Measurements from ENCODE around the gene PLEKHM3. TPM values are rescaled to one million over a fixed set of nuclear protein-coding genes. Genes with fewer than 3 reads are reported as not detected.

Gene PLEKHM3
- total and polyA plus RNA-seq, 7 donors = 1.2 to 47.9 (median 29.1) TPM

DNA sequence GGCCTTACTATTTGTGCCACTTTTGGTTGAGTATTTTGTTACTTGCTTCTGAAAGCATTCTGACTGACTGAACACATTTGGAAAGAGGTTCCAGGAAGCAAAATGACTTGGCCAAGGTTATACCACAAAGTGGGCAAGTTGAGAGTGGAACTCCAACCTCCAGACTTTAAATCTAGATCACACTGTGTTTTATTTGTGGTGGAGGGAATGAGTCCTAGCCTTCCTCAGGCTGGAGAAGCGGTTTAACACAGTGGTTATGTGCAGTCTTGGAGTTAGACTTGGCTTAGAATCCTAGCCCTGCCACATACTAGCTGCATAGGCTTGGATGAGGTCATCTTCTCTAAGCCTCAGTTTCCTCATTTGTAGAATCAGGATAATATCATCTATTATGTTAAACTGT lies 33.4 kb downstream of the PLEKHM3 start:
- intact Hi-C loops (cut with DNase I) = no loop called here
- WGBS, 2 donors = 94 to 100% methylated on average over 1 of the region's 1 CpG
- DNase-seq = no peak
- Histone ChIP-seq H3K27me3 (no peaks in the 10 kb centered on the region), H3K36me3 (no peaks in the 10 kb centered on the region), H3K4me3 (no peak overlapping the region), H3K4me1 (peaks cover 0 to 10% (median 0%) of the 10 kb centered on the region in 4 donors), H3K27ac (no peak overlapping the region), H3K9me3 (no peaks in the 10 kb centered on the region)
- no peak for TF ChIP-seq EP300 (IDR thresholded peaks at IDR 0.05)
- TF ChIP-seq POLR2A (IDR thresholded peaks at IDR 0.05) = no peak
- no peak for TF ChIP-seq POLR2AphosphoS5 (IDR thresholded peaks at IDR 0.05)
- TF ChIP-seq, protein P1, sequence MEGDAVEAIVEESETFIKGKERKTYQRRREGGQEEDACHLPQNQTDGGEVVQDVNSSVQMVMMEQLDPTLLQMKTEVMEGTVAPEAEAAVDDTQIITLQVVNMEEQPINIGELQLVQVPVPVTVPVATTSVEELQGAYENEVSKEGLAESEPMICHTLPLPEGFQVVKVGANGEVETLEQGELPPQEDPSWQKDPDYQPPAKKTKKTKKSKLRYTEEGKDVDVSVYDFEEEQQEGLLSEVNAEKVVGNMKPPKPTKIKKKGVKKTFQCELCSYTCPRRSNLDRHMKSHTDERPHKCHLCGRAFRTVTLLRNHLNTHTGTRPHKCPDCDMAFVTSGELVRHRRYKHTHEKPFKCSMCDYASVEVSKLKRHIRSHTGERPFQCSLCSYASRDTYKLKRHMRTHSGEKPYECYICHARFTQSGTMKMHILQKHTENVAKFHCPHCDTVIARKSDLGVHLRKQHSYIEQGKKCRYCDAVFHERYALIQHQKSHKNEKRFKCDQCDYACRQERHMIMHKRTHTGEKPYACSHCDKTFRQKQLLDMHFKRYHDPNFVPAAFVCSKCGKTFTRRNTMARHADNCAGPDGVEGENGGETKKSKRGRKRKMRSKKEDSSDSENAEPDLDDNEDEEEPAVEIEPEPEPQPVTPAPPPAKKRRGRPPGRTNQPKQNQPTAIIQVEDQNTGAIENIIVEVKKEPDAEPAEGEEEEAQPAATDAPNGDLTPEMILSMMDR (IDR thresholded peaks at IDR 0.05) = no peak

DNA sequence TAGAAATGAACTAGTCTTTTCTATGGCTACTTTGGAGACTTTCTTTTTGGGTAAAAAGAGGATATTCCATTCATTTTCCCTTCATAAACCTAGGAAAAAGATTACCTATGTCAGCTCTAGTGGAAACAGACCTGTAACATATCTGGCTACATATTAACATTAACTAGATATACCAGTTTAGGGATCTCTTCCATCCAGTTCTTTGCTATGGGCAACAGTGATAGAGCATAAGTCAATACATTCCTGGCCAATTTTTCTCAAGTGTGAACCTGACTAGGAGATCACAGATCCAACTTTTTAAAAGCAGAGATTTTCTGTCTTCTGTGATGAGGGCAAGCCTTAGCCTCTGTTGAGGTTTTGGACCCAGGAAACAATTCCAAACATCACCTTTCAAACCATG lies 34.5 kb downstream of the PLEKHM3 start:
- peaks cover 0 to 10% (median 0%) of the 10 kb centered on the region in 4 donors for H3K4me1 ChIP-seq
- intact Hi-C loops (cut with DNase I) = no loop called here
- no peak overlapping the region for H3K4me3 ChIP-seq
- H3K36me3 ChIP-seq = no peaks in the 10 kb centered on the region
- TF ChIP-seq POLR2A (IDR thresholded peaks at IDR 0.05) = no peak
- TF ChIP-seq EP300 (IDR thresholded peaks at IDR 0.05) = no peak
- TF ChIP-seq POLR2AphosphoS5 (IDR thresholded peaks at IDR 0.05) = no peak
- TF ChIP-seq, protein P1 (IDR thresholded peaks at IDR 0.05) = no peak
- no peak for DNase-seq
- no peak overlapping the region for H3K27ac ChIP-seq
- H3K27me3 ChIP-seq = no peaks in the 10 kb centered on the region
- no peaks in the 10 kb centered on the region for H3K9me3 ChIP-seq

DNA sequence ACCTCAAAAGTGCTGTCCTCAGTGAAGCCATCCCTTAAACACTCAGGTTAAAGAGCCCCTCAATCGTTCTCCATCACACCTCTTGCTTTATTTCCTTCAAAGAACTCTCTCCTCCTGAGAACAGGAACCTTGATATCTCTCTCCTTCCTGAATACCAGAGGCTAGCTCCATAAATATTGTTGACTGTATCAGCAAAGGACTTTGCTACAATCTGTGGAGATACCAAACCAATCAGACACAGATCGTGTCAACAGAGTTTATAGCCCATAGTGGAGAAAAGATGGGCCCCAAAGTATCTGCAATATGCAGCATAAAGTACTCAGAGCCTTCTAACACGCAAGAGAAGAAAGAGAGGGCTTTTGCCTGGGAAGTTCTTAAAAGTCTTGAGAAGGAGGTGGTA lies 36.4 kb downstream of the PLEKHM3 start:
- DNase-seq = no peak
- Histone ChIP-seq H3K27me3 (no peaks in the 10 kb centered on the region), H3K36me3 (no peaks in the 10 kb centered on the region), H3K27ac (no peak overlapping the region), H3K4me1 (peaks cover 0 to 10% (median 0%) of the 10 kb centered on the region in 4 donors), H3K4me3 (no peak overlapping the region), H3K9me3 (no peaks in the 10 kb centered on the region)
- WGBS, 2 donors = 67 to 86% methylated on average over 3 of the region's 3 CpGs
- TF ChIP-seq POLR2A (IDR thresholded peaks at IDR 0.05) = no peak
- TF ChIP-seq, protein P1 (IDR thresholded peaks at IDR 0.05) = no peak
- no peak for TF ChIP-seq POLR2AphosphoS5 (IDR thresholded peaks at IDR 0.05)
- TF ChIP-seq EP300 (IDR thresholded peaks at IDR 0.05) = no peak
- intact Hi-C loops (cut with DNase I) = no loop called here

DNA sequence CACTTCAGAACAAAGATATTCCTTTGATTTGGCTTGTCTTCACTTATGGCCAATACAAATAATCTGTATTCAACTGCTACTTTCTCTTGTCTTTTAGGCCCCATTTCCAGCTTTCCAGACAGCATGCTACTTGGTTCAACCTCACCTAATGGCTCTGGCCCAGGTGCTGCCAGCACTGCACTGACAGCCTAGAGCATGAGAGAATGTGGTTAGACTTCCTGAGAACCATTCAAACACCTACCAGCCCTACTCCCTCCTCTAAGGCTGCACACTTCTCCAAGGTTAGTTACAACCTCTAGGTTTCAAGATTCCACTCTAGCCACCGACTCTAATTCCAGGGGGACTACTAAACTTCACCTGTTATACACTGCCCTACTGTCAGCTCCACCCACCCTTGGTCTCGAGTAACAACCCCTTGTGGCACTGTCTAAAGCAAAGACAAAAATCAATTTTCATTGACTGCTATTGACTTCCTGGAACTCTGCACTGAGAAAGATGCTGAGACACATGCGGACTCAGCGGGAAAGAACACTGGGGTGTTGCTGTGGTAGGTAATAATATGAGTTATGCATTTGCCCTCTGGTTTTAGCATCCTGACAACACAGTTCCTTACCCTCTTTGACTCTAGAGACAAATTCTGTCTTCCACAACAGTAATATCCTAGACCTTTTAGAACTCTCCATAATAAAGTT lies 38.2 kb downstream of the PLEKHM3 start:
- intact Hi-C loops (cut with DNase I) = no loop called here
- no peak overlapping the region for H3K27ac ChIP-seq
- no peaks in the 10 kb centered on the region for H3K27me3 ChIP-seq
- 91 to 97% methylated on average over 4 of the region's 4 CpGs for WGBS, 2 donors
- no peaks in the 10 kb centered on the region for H3K36me3 ChIP-seq
- H3K4me1 ChIP-seq = no peaks in the 10 kb centered on the region
- no peak for DNase-seq
- TF ChIP-seq, protein P1 (IDR thresholded peaks at IDR 0.05) = no peak
- TF ChIP-seq EP300 (IDR thresholded peaks at IDR 0.05) = no peak
- no peak for TF ChIP-seq POLR2AphosphoS5 (IDR thresholded peaks at IDR 0.05)
- TF ChIP-seq POLR2A (IDR thresholded peaks at IDR 0.05) = no peak
- H3K9me3 ChIP-seq = no peaks in the 10 kb centered on the region
- no peak overlapping the region for H3K4me3 ChIP-seq
